DMS153 treated with DMSO at 0.1 percent for 48 hours (cell line): ENCODE results near the gene DERA.
A peak's percentile ranks its signal among the peaks of the same experiment; 100 is the strongest.

ENCODE experiments used
- DNase-seq: peaks from one replicate; lab custom pipeline; 2025; ENCODE audit not compliant: unreplicated experiment; lab: John Stamatoyannopoulos, UW

Gene DERA

DNA sequence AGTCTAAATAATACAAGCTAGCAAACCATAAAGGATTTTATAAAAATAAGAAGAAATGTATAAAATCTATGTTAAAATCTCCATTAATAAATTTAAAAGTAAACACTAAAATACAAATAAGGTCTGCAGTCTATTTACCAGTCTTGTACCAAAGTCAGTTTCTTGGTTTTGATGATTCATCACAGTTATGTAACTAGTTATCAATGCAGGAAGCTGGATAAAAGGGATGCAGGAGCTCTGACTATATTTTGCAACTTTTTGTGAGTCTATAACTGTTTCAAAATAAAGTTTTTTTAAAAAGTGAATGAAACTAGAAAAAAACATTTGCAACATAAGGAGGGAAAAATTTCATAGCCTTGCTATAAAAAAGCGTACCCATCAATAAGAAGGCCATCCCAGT, 151.5 kb downstream of the DERA start:
- DNase-seq, result no peak

DNA sequence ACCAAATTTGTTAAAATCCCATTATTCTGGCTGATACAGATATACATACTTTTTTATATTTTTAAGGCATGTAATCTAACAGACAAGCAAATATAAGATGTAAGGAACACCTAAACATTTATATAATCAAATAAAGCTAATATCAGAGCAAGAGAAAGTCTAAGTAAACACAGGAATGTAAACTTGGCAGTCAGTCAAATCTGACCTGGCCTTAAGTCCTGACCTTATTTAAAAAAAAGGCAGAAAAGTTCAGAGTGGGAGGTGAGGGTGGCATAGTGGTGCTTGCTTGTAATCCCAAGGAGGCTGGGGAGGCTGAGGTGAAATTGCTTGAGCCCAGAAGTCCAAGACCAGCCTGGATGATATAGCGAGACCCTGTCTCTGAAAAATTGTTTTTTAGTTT, 152.6 kb downstream of the DERA start:
- DNase-seq, result no peak

DNA sequence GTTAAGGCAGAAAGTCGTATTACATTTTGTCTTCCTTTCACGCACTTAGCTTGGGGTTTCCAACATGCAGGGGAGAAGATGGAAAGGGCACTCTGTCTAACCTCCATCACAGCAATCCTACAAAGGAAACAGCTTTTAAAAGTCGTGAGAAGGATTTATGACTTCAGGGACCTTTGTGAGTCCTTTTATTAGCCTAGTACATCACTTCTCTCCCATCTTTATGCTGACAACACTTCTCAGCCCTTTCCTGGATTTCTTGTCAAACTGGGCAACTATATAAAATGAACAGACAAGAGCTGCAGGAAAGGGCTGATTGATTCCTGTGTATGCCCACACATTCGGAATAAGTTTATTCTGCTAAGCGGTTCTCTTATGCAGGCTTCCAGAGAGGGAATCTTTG, 159.0 kb downstream of the DERA start:
- no peak for DNase-seq

DNA sequence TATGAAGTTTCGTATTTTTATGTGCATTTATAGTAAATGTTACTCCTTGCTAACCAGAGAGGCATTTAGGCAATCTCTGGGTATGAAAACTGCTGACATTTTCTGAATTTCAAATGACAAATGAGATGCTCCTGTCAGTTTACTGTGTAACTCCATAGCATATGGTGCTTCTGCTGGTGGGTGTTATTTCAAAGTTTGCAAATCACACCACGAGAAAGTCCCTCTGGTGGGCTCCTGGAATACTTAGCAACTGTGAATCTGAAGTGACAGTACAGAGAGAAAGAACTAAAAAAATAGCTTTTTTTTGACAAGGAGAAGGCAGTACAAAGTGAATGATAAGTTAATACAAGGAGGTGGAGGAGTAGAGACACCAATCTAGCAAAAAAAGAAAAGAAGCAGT, 161.5 kb downstream of the DERA start:
- no peak for DNase-seq

DNA sequence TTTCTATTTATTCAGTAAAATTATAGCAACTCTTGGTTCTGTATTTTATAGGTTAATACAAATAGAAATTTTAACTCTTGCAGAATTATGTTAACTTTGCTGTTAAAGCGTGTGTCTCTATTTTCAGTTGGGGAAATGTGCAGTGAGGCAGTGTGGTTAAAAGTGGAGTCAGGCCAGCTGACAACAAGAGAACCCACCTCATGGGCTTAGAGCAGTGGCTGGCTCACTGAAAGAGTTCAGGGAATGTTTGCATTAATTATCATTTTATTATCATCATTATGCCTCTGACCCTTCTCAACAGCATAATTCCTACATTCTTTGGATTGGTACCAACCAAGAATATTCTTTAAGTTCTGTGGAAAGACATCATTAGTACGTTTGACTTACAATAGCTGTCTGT, 163.8 kb downstream of the DERA start:
- no peak for DNase-seq

DNA sequence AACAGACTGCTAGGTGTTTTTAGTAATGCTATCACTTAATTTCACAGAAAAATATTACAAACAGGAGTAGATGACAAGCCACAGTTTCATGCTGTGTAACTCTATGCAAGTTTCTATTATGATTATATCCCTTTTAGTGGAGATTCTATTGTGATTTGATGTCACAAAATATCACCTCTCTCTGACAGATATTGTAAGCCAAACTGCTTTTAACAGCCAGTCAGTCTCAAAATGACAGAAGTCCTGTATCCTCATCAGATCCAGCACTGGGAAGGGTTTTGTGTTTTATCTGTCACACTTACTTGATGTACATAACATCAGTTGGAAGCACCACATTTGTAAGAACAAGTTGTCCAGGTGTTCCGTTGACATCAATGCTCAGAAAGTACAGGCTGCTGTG, 164.8 kb downstream of the DERA start:
- DNase-seq, result no peak

DNA sequence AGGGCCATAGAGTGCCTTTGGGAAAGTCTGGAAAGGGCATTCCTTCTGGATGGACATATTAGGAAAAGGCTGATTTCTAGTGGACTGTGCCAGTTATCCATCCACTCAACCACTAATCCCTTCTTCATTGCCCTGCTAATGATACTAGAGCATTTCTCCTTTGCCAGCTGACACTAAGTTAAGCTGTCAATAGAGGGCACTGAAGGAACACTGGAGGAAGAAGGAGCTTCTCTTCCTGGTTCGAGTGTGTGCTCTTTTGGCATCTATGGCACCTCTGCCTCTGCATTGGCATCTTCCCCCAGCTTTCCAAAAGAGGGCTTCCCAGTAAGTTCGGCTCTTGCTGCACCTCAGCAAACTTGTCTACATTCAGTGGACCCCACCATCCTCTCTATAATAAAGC, 165.4 kb downstream of the DERA start:
- peak; percentile 22 for DNase-seq

DNA sequence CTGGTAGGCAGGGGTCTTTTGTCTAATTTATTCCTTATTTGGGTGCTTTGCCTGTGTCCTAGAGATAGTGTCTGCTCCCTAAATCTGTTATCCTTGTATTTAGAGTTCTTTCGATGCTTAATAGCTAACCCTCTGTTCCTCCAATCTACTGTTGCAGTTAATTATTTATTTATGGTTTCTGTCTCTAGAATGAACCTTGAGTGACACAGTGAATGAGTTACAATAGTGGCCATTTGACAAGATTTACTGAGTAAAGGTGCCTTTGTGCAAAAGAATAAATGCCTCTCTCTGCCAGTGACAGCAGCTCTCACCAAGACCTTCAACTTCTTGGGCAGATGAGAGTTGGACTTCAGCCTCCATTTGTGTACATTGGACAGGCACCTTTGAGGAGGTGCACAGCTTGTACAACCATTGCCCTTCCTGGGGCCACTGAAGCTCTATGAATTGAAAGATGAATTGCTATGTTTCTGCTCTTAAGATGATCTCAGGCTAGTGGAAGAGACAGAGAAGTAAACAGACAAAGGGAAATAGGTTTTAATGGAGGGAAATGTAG, 165.9 kb downstream of the DERA start:
- DNase-seq, result no peak

DNA sequence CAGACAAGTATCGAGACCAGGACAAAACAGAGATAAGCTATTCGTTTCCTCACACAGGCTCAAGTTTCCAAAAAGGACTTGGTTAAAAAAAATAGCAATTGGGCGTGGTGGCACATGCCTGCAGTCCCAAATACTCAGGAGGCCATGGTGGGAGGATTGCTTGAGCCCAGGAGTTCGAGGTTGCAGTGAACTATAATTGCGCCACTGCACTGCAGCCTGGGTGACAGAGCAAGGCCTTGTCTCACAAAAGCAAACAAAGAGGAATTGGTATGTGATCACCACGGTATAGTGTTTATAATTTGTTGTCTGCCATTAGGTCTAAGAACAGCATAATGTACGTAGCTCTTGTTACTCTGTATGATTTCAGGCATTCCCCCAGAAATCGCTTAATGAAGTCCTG, 175.3 kb downstream of the DERA start:
- DNase-seq, result no peak

DNA sequence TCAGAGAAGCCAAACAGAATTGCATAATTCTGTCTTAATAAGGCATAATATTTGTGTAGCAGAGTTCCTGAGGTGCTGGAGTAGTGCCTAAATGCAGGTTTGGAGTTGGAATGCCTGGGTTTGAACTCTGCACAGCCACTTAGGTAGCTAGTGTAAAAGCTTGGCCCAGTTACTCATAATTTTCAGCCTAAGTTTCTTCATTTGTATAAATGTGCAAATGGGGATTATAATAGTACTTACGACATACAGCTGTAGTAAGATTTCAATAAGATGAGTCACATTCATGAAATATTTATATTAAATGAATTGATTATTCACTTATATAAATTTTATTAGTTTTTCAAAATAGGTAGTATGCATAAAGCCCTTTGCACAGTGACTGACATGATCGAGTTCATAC, 175.8 kb downstream of the DERA start:
- no peak for DNase-seq
